HT-29 (cell line): ENCODE results near the gene TSPAN10. TPM values are rescaled to one million over a fixed set of nuclear protein-coding genes. Genes with fewer than 3 reads are reported as not detected.
"Not testable (repeated sequence)": the region's sequence is repeated elsewhere in the genome, so short reads cannot be mapped to it uniquely, and the experiment has no call there.

Experiments
- DNase-seq: peaks from one replicate; pipeline ENCODE4 v3.0.0-alpha.2; 2015; ENCODE audit warnings: low spot score
- total RNA-seq: library from RNA; depleted of rRNA; stranded (reverse); fragments of >200 nt; shearing (Covaris generic); gene quantifications from 2 replicates; pipeline ENCODE4 v1.2.3, GENCODE V29; 2014; rRNA removed

Gene TSPAN10
- 0.10 and 0.29 TPM in 2 replicates for total RNA-seq

DNA sequence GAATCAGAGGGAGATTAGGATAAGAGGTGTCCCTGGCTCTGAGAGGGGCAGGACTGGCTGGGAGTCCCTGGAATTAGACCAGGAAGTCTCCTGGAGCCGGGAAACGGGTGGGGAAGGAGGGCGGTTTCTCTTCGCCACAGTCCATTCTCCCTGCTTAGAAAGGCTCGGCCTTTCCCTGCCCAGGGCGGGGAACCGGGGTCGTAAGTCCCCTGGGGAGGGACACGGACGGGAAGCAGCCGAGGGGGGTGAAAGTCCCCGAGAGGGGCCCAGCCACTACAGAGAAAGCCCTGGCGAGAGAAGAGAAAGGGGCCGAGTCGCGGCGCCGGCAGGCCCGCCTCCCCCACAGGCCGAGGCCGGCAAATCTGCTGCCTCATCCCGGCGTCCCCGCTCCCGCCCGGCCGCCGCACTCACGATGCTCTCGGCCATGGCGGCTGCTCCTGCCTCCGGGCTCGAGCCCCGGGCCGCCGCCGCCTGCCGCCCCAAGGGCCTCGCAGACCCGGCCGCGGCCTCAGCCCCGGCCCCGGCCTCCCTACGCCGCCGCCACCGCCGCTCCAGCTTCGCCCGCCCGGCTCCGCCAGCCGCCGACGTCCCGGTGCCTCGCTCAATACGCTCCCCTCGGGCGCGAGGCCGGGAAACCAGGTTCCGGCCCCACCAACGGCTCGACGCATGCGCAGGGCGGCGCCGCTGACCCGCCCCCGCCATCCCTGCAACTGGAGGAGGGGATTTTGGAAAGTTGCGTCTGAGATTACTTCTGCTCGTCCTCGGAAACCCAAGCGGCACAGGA lies at the start of gene TSPAN10, which contains the start of gene NPLOC4:
TSS of gene TSPAN10 (plus strand) at position 692 of the 784 bp plus-strand sequence. CDS start 5,217 bp downstream, outside the sequence.
TSS of gene NPLOC4 (minus strand) at position 608 of the 784 bp plus-strand sequence. CDS start at position 426, 182 bp downstream.
- peak; percentile 82 for DNase-seq

DNA sequence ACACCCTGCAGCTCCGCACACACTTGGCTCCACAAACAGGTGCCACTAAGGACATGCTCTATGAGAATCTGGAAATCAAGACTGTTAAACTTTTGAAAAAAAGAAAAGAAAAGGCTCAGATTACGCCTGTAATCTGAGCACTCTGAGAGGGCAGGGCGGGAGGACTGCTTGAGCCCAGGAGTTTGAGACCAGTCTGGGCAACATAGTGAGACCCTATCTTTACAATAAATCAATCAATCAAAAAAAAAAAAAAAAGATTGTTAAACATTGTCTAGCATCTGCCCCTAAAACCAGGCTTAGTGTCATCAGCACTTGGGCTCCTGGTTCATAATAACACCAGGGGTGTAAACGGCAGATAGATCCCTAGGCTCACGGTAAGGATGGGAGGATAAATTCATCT lies 47.4 kb upstream of the TSPAN10 start:
- DNase-seq: no peak

GRCh38 chr17:81590121-81590520 lies 46.9 kb upstream of the TSPAN10 start:
- no peak for DNase-seq

GRCh38 chr17:81591971-81592370 lies 45.0 kb upstream of the TSPAN10 start:
- no peak for DNase-seq

GRCh38 chr17:81593105-81593871 lies 43.7 kb upstream of the TSPAN10 start:
- no peak for DNase-seq

GRCh38 chr17:81599719-81600486 lies 37.1 kb upstream of the TSPAN10 start:
- DNase-seq: no peak

DNA sequence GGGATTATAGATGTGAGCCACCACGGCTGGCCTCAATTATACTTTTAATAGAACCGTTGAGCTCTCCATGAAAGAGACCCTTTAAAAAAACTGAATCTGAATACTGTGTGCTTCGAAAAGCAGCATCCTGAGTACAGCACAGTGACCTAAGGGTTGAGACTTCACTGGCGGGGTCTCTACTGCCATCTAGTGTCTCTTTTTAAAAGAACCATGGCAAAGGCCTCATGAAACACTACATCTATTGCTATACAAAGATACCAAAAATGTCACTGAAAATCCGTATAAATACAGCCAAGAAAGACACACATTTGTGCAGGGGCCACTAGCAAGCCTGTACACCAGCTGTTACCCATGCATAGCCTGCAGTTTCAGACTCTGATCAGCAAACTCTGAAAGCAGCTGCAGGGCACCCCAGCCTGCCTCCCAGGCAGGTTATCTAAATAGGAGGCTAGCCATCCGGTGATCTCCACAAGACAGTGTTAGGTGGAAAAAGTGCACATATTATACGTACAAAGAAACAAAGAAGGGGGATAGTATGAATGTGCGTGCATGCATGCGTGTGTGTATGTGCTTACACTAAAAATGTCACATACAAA lies 35.4 kb upstream of the TSPAN10 start:
- peak; percentile 75 for DNase-seq

GRCh38 chr17:81603846-81604610 lies 33.0 kb upstream of the TSPAN10 start:
- no peak for DNase-seq

DNA sequence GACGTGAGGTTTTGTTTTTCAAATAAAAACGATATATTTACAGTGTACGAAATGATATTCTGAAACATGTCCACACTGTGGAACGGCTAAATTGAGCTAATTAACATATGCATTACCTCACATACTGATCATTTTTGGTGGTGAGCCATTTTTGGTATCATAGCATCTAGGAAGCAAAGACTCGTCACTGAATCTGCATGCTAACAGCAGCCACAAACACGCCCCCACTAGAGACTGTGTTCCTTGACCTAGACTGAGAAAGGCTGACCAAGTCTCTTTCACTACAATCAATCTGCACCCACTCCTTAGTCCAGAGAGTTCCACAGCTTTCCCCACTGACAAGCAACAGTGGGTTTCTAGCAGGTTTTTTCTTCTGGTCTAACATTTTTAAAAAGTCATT lies 29.6 kb upstream of the TSPAN10 start:
- DNase-seq: no peak

DNA sequence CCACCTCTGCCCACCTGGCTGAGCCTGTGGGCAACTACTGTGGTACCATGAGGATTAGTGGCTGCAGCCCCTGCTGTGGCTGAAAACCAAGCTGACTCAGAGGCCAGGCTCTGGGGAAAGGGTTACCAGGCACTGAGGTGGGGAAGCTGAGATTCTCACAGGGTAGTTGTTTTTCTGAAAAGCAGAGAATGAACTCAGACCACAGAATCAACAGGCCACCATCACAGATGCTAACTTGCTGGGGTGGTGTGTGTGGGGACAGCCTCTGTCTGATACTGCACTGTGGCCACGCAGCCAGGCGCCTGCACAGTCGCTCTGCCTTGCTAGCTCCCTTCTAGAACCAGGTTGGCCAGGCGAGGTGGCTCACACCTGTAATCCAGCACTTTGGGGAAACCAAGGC lies 28.9 kb upstream of the TSPAN10 start:
- DNase-seq: no peak

DNA sequence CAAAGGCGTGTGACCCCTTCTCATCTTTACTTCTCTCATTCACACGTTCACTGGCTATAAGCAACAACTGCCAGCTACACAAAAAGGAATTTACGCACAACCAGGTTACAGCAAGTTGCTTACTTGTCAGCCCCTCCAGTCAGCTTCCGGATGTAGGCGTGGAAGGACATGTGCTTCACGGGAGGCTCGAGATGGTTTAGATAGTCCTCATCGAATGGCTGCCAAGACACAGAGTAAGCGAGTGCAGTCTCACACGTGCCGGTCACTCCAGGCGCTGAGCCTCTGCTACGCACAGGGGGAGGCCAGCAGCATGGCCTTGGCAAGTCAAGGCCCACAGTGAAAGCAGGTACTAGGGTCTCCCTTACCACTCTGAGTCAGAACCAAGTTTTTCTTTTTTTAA lies 28.4 kb upstream of the TSPAN10 start:
- no peak for DNase-seq

DNA sequence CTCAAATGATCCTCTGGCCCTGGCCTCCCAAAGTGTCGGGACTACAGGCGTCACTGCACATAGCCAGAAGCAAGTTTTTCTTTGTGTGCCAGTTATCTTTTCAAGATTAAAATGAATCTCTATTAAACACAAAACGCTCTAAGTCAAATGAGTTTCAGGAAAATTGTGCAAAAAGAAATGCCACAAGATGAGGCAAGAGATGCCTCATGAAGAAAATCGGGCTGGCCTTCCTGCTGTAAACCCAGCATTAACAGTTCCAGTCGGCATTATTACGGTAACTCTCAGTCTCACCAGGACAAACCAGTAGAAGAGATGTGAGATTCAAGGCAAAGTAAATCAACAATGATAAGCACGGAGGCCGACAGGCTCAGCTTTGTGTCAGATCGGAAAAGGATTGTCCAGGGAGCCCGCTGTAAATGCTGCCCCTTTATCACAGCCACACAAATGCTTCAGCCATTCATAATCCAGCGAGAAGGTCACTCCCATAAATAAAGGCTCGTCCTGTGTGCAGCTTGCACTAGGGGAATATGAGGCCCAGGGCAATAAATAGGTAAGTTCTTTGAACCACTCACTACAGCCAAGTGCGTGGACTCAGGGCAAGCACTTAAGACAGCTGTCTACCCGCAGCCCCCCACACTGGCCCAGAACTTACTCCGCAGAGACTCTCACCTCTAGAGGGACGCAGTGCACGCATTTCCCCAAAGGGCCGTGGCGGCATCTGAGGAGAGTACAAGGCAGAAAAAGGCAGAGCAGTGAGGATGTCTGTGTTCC lies 27.3 kb upstream of the TSPAN10 start:
- no peak for DNase-seq

DNA sequence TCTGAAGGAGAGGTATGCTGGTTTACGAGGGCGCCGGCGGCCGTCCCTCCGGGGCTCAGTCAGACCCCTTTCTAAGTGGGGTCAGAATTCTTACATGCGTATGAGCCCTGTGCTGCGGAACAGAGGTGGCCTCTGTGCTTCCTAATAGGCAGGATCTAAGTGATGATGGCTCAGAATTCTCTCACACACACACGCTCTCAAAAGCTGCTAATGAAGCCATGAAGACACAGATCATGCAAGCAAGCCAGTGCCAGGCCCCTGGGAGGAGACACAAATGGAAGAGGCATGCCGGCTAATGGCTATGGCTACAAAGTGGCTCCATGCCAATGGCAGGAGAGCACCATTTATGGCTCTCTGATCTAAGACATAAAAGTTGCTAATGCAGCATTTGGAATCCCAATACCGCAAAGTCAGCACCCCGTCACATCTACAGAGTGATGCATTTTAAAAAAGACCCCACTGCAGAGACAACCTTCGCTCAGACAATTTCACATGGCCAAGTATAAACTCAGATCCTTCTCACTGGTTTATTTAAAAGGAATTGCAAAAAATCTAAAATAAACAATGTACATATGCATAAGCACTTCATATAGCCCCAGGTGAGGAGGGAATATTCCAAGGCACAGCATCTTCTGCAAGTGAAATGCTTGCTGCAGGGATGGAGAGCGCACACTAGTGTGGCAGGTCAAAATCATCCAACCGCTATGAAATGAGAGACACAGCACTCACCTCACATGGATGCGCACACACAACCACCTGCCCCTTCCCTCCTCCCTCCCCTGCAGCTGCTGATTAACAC lies 24.6 kb upstream of the TSPAN10 start:
- no peak for DNase-seq

DNA sequence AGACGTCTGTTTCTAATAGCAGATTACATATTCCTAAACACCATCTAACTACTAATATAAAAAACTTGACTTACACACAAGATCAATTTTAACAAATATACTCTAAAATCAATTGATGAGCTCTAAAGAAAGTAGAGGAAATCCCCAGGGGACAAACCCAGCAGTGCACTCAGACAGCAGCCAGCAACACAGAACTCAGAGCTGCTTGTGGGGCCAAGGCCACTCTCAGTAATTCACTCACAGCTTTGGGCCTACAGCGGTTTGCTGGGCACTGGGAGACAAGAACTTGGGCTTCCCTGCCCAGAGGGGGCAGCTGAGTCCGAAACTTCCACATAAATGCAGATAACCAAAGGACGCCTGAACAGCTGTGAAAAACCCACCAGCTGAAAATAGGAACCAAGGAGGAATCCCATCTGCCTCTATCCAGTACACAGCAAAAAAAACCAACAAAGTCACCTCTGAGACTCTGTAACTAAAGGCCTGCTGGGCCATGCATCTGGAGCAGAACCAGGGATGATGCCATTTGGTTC lies 21.5 kb upstream of the TSPAN10 start:
- no peak for DNase-seq

DNA sequence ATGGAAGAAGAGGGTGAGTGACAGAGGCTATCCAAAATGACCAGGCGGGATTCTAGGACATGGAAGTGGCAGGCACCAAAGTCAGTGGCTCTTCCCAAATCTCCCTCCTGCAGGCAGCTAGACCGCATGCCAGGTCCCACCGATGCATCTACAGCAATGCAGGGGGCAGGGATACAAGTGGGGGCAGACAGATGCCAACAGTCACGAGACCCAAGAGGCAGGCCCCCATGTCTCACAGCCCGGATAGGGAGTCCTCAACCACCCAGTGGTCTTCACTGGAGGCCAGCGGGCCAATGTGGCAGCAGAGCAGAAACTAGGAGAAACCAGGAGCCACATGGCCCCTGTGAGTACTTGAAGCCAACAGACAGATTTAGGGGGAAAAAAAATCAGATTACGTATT lies 20.1 kb upstream of the TSPAN10 start:
- DNase-seq: no peak

DNA sequence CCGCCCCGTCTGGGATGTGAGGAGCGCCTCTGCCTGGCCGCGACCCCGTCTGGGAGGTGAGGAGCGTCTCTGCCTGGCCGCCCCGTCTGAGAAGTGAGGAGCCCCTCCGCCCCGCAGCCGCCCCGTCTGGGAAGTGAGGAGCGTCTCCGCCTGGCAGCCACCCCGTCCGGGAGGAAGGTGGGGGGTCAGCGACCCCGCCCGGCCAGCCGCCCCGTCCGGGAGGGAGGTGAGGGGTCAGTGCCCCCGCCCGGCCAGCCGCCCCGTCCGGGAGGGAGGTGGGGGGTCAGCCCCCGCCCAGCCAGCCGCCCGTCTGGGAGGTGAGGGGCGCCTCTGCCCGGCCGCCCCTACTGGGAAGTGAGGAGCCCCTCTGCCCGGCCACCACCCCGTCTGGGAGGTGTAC lies 18.7 kb upstream of the TSPAN10 start:
- DNase-seq: not testable (repeated sequence)

DNA sequence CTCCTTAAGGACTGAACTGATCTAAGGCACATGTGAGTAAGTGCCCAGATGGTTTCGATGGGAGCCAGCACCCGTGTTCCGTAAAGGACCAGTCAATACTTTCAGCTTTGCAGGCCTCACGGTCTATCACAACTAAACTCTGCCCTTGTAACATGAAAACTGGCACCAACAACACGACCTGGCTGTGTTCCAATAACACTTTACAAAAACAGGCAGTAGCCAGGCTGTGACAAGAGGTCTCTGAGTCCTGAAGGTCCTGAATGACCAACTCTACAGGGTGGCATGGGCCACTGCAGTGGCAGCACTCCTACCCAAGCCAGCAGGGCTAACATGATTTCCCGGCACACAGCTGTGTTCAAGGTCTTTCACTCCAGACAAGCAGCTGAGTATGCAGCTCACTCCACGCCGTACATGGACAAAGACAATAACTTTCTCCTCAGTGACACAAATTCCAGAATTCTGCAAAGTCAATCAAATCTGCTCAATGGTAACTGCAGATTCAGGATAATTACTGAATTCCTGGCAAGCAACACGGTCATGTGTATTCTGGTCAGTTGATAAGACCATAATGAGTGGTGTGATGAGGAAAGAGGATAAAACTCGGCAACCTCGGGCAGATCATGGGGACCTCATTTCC lies 15.4 kb upstream of the TSPAN10 start:
- no peak for DNase-seq

GRCh38 chr17:81630274-81630673 lies 6.7 kb upstream of the TSPAN10 start:
- no peak for DNase-seq
